Smooth muscle cell (in vitro differentiated cells): ENCODE measurements around the gene KIF4A. TPM values are rescaled to one million over a fixed set of nuclear protein-coding genes. Genes with fewer than 3 reads are reported as not detected.

ENCODE experiments used
- DNase-seq: peaks from one replicate; lab custom pipeline; 2025; ENCODE audit not compliant: unreplicated experiment; lab: John Stamatoyannopoulos, UW
- H2AFZ ChIP-seq: fragments of 200-600 bp; sonication (generic); 2 replicates; pipeline ENCODE4 v1.6.0; 2016; ENCODE audit warnings: antibody characterized with exemption, low read depth, mild to moderate bottlenecking
- H3F3A ChIP-seq: fragments of 200-600 bp; sonication (generic); 2 replicates; pipeline ENCODE4 v1.6.0; 2017; ENCODE audit warnings: antibody characterized with exemption, low read depth
- H3K27ac ChIP-seq: fragments of 200-600 bp; sonication (generic); 2 replicates; pipeline ENCODE4 v1.5.1; 2016; ENCODE audit warnings: low read depth, mild to moderate bottlenecking
- H3K27me3 ChIP-seq: fragments of 200-600 bp; sonication (generic); 2 replicates; pipeline ENCODE4 v1.6.1; 2016; ENCODE audit warnings: low read depth, mild to moderate bottlenecking
- H3K36me3 ChIP-seq: fragments of 200-600 bp; sonication (generic); 2 replicates; pipeline ENCODE4 v1.5.1; 2016; ENCODE audit warnings: low read depth
- H3K4me1 ChIP-seq: fragments of 200-600 bp; sonication (generic); 2 replicates; pipeline ENCODE4 v1.5.1; 2016; ENCODE audit warnings: low read depth
- H3K4me2 ChIP-seq: fragments of 200-600 bp; sonication (generic); 2 replicates; pipeline ENCODE4 v1.6.0; 2016; ENCODE audit warnings: mild to moderate bottlenecking
- H3K4me3 ChIP-seq: fragments of 200-600 bp; sonication (generic); 2 replicates; pipeline ENCODE4 v1.5.1; 2016; ENCODE audit warnings: mild to moderate bottlenecking
- H3K79me2 ChIP-seq: fragments of 200-600 bp; sonication (generic); 2 replicates; pipeline ENCODE4 v1.6.0; 2016; ENCODE audit warnings: low read depth, mild to moderate bottlenecking
- H3K9ac ChIP-seq: fragments of 200-600 bp; sonication (generic); 2 replicates; pipeline ENCODE4 v1.6.0; 2016; ENCODE audit warnings: low read depth
- H3K9me3 ChIP-seq: fragments of 200-600 bp; sonication (generic); replicated peaks from 2 replicates; pipeline ENCODE4 v1.5.1; 2016; ENCODE audit warnings: low read depth
- H4K20me1 ChIP-seq: fragments of 200-600 bp; sonication (generic); 2 replicates; pipeline ENCODE4 v1.6.0; 2016; ENCODE audit warnings: low read depth
- WGBS: methylation state at CpG from one replicate; pipeline ENCODE4 v1.1.7; 2016; ENCODE audit warnings: low lambda C conversion rate; 5-methylcytosine and 5-hydroxymethylcytosine counted together
- polyA plus RNA-seq: library from polyadenylated mRNA; unstranded; fragments of >200 nt; fragmentation: Nextera tagmentation; extraction: Ambion mirVana; gene quantifications from 2 replicates; pipeline ENCODE4 v1.2.1, GENCODE V29; 2016
- total RNA-seq: library from RNA; depleted of rRNA; stranded (reverse); fragments of >200 nt; gene quantifications from 2 replicates; pipeline ENCODE4 v1.2.3, GENCODE V29; 2014
- TF ChIP-seq, protein P1 (sequence below): fragments of 200-600 bp; sonication (generic); IDR thresholded peaks from 2 replicates; pipeline ENCODE4 v1.5.1; 2017; ENCODE audit warnings: borderline replicate concordance, mild to moderate bottlenecking, antibody characterized with exemption; ENCODE audit not compliant: insufficient read depth, poor library complexity, severe bottlenecking

The KIF4A gene
- total and polyA plus RNA-seq, 2 experiments from 2014 or later, result 1.8 to 5.9 TPM

DNA sequence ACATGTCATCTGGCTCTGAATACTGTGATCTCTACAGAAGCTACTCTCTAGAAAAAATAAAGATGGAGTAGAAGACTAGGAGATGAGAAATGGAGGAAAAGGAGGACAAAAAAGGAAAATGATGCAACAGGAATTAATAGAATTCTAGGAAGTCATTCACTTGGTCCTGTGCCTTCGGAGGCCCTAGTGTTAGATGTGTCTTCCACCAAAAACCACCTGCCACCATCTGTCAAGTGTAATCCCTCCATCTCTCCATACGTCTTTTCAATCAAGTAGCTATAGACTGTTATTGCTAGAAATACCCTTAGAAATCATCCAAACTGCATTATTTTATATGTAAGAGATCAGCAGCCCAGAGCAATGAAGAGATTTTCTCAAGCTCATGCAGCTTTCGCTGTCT is 10.8 kb upstream of the KIF4A start:
- WGBS, result 88% methylated on average over 3 of the region's 3 CpGs
- Histone ChIP-seq H3K4me3 (no peak overlapping the region), H3K27ac (no peak overlapping the region), H2AFZ (no peak overlapping the region), H3K27me3 (no peaks in the 10 kb centered on the region), H3K4me1 (no peaks in the 10 kb centered on the region), H3K36me3 (no peaks in the 10 kb centered on the region), H3K4me2 (no peak overlapping the region), H4K20me1 (no peaks in the 10 kb centered on the region), H3K9ac (no peak overlapping the region), H3F3A (no peaks in the 10 kb centered on the region), H3K9me3 (no peaks in the 10 kb centered on the region), H3K79me2 (no peaks in the 10 kb centered on the region)
- TF ChIP-seq, protein P1, sequence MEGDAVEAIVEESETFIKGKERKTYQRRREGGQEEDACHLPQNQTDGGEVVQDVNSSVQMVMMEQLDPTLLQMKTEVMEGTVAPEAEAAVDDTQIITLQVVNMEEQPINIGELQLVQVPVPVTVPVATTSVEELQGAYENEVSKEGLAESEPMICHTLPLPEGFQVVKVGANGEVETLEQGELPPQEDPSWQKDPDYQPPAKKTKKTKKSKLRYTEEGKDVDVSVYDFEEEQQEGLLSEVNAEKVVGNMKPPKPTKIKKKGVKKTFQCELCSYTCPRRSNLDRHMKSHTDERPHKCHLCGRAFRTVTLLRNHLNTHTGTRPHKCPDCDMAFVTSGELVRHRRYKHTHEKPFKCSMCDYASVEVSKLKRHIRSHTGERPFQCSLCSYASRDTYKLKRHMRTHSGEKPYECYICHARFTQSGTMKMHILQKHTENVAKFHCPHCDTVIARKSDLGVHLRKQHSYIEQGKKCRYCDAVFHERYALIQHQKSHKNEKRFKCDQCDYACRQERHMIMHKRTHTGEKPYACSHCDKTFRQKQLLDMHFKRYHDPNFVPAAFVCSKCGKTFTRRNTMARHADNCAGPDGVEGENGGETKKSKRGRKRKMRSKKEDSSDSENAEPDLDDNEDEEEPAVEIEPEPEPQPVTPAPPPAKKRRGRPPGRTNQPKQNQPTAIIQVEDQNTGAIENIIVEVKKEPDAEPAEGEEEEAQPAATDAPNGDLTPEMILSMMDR, result no peak
- DNase-seq, result no peak

DNA sequence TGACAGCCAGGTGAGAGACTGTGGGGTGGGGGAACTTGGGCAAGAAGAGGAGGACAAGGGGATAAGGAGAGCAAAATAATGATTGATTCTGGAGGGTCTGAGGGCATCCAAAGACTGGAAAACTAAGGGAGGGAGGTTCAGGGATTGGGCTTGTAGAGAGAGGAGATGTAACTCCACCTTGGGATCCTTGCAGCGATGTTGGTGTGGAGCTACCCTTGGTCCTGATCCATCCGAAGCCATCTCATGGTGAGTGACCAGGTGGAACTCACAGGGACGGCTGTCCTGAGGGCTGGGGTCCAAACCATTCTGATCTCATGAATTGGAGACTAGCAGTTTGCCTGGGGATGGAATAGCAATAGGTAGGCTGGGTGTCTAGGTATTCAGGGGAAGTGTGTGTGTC is 9.3 kb upstream of the KIF4A start:
- TF ChIP-seq, protein P1, result no peak
- Histone ChIP-seq H2AFZ (no peak overlapping the region), H3K4me3 (no peak overlapping the region), H3K27me3 (no peaks in the 10 kb centered on the region), H3K4me1 (no peaks in the 10 kb centered on the region), H4K20me1 (no peaks in the 10 kb centered on the region), H3K9ac (no peak overlapping the region), H3K4me2 (no peak overlapping the region), H3K9me3 (no peaks in the 10 kb centered on the region), H3K27ac (no peak overlapping the region), H3K79me2 (no peaks in the 10 kb centered on the region), H3F3A (no peaks in the 10 kb centered on the region), H3K36me3 (no peaks in the 10 kb centered on the region)
- DNase-seq, result no peak
- 69% methylated on average over 3 of the region's 3 CpGs for WGBS

DNA sequence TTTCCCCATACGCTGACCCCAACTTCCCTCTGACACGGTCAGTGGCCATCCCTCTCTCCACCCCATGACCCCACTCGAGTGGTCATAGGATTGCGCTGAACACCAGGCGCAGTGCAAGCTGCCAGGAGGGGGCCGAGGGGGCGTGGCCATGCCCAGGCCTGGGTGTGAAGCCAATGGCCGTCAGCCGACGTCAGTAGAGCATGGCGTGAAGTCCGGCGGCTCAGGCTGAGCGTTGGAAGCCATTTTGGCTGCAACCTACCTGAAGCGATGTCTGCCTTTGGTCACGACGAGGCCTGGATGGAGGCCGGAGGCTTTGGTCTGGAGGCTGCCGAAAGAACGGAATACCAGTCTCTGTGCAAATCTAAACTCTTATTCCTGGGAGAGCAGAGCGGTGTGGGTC is 8.0 kb upstream of the KIF4A start, which contains the start of gene RAB41:
Gene RAB41, plus strand, starts transcription at position 222 of the 400 bp plus-strand sequence. Its CDS starts 46 bp downstream, at position 268.
- Histone ChIP-seq H3K9ac (no peak within 1 kb of the TSS), H3K4me1 (no peaks in the 10 kb centered on the region), H3K27me3 (no peaks in the 10 kb centered on the region), H3F3A (no peaks in the 10 kb centered on the region), H2AFZ (no peak within 1 kb of the TSS), H3K27ac (no peak within 1 kb of the TSS), H3K36me3 (no peaks in the 10 kb centered on the region), H4K20me1 (no peaks in the 10 kb centered on the region), H3K9me3 (no peaks in the 10 kb centered on the region), H3K79me2 (no peaks in the 10 kb centered on the region), H3K4me3 (no peak within 1 kb of the TSS), H3K4me2 (no peak within 1 kb of the TSS)
- no peak for DNase-seq
- TF ChIP-seq, protein P1, result no peak
- 94% methylated on average over 21 of the region's 21 CpGs for WGBS

DNA sequence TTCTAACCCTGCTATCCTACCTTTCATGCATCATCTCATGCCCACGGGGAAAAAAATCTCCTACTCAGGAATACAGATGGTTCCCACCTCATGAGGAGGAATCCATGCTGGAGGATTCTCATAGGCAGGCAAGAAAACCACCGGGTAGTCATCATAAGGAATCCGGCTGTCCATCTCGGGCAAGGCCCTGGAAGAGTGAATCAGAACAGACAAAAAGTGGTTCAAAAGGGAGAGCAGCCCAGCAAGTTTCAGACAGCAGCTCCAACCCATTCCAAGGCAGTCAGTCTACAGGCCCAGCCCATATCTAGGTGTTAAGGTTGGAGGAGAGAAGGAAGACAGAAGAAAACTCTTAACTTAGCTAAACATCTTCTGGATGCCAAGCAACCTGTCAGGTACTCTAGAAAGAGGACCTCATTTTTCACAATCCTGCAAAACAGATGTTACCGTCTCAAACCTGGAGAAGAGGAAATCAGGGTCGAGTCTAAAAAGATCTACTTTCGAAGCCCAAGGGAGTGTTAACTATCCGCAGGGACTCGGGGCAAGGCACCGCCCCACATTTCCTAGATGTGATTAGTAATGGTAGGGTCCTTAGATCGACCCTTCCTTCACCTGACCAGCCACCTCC is 624 bp upstream of the KIF4A start:
- no peak overlapping the region for H3K27ac ChIP-seq
- no peaks in the 10 kb centered on the region for H3K9me3 ChIP-seq
- peaks cover 4% of the 10 kb centered on the region for H3K4me1 ChIP-seq
- no peaks in the 10 kb centered on the region for H3K36me3 ChIP-seq
- no peaks in the 10 kb centered on the region for H3F3A ChIP-seq
- H3K4me2 ChIP-seq, result peak overlapping the region; percentile 87
- H3K79me2 ChIP-seq, result peaks cover 18% of the 10 kb centered on the region
- no peak for DNase-seq
- peak overlapping the region; percentile 62 for H3K9ac ChIP-seq
- WGBS, result 59% methylated on average over 11 of the region's 11 CpGs
- TF ChIP-seq, protein P1, result no peak
- no peaks in the 10 kb centered on the region for H3K27me3 ChIP-seq
- peak overlapping the region; percentile 94 for H2AFZ ChIP-seq
- peak overlapping the region; percentile 69 for H3K4me3 ChIP-seq
- H4K20me1 ChIP-seq, result no peaks in the 10 kb centered on the region
